Endothelial cell (in vitro differentiated cells): ENCODE results near the gene NTSR1. TPM values are rescaled to one million over a fixed set of nuclear protein-coding genes. Genes with fewer than 3 reads are reported as not detected.

ENCODE experiments used
- DNase-seq: peaks from one replicate; pipeline ENCODE4 v3.0.0; 2021; ENCODE audit warnings: low spot score
- H3K27ac Mint-ChIP-seq: one replicate; pipeline ENCODE4 v1.8.0; 2021; ENCODE audit warnings: mixed read lengths, inconsistent platforms; ENCODE audit not compliant: unreplicated experiment
- H3K27me3 Mint-ChIP-seq: one replicate; pipeline ENCODE4 v1.8.0; 2021; ENCODE audit warnings: mild to moderate bottlenecking, moderate library complexity, mixed read lengths, inconsistent platforms; ENCODE audit not compliant: unreplicated experiment
- H3K36me3 Mint-ChIP-seq: one replicate; pipeline ENCODE4 v1.8.0; 2021; ENCODE audit warnings: mild to moderate bottlenecking, low read depth, mixed read lengths, inconsistent platforms; ENCODE audit not compliant: unreplicated experiment
- H3K4me1 Mint-ChIP-seq: one replicate; pipeline ENCODE4 v1.8.0; 2021; ENCODE audit warnings: mild to moderate bottlenecking, mixed read lengths, inconsistent platforms; ENCODE audit not compliant: unreplicated experiment
- H3K4me3 Mint-ChIP-seq: one replicate; pipeline ENCODE4 v1.8.0; 2021; ENCODE audit warnings: mild to moderate bottlenecking, mixed read lengths, inconsistent platforms; ENCODE audit not compliant: unreplicated experiment
- H3K9me3 Mint-ChIP-seq: one replicate; pipeline ENCODE4 v1.8.0; 2021; ENCODE audit warnings: mixed read lengths, inconsistent platforms; ENCODE audit not compliant: unreplicated experiment
- total RNA-seq: library from RNA; stranded (reverse); fragmentation: NEBNext Ultra II Directional; extraction: Animal tissue kit (Norgen Biotek cat#: 25700); gene quantifications from one replicate; pipeline ENCODE4 v1.2.1, GENCODE V29; 2021; ENCODE audit not compliant: unreplicated experiment
- TF ChIP-seq, protein P1 (sequence below): fragments of 200-600 bp; sonication (generic); IDR thresholded peaks from one replicate; pipeline ENCODE4 v1.5.0; 2021; ENCODE audit warnings: antibody characterized with exemption; ENCODE audit not compliant: unreplicated experiment

The NTSR1 gene
- total RNA-seq, 1 donor from 2014 or later = not detected

DNA sequence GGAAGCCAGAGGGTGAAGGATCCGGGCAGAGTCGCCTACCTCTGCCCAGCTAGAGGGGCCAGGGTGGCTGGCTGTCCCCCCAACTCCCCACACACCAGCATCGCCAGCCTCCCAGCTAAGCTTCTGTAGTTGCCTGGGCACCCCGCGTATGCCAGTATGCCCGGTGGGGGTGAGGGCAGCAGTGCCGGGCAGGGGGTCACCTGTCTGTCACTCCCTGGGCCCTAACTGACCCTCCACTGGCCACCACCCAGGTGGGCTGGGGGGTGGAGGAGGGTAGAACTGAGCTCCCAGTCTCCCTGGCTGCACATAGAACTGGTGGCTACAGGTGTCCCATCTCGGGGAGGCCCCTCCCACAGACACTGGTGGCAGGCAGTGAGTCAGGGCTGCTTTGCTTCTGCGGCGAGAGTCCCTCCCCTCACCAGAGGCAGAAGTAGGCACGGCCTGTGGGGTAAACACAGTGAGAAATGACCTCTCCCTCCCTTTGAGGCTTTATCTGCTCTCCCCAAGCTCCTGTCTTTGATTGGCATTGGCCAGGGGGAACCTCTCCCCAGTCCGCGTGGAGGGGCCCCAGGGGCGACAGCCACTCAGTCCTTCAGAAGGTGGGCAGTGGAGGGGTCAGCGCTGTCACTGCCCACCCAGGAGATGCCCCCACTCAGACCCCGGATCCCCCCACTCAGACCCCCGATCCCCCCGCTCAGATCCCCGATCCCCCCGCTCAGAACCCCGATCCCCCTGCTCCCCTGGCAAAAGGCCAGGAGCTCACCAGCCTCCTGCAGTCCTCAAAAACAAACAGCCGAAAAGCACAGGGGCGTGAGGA is 2.5 kb downstream of the NTSR1 start:
- no peak overlapping the region for H3K27ac Mint-ChIP-seq
- TF ChIP-seq, protein P1, sequence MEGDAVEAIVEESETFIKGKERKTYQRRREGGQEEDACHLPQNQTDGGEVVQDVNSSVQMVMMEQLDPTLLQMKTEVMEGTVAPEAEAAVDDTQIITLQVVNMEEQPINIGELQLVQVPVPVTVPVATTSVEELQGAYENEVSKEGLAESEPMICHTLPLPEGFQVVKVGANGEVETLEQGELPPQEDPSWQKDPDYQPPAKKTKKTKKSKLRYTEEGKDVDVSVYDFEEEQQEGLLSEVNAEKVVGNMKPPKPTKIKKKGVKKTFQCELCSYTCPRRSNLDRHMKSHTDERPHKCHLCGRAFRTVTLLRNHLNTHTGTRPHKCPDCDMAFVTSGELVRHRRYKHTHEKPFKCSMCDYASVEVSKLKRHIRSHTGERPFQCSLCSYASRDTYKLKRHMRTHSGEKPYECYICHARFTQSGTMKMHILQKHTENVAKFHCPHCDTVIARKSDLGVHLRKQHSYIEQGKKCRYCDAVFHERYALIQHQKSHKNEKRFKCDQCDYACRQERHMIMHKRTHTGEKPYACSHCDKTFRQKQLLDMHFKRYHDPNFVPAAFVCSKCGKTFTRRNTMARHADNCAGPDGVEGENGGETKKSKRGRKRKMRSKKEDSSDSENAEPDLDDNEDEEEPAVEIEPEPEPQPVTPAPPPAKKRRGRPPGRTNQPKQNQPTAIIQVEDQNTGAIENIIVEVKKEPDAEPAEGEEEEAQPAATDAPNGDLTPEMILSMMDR = no peak
- H3K9me3 Mint-ChIP-seq = no peaks in the 10 kb centered on the region
- H3K4me1 Mint-ChIP-seq = no peaks in the 10 kb centered on the region
- peaks cover 3% of the 10 kb centered on the region for H3K36me3 Mint-ChIP-seq
- DNase-seq = no peak
- H3K4me3 Mint-ChIP-seq = no peak overlapping the region
- H3K27me3 Mint-ChIP-seq = peaks cover 17% of the 10 kb centered on the region

DNA sequence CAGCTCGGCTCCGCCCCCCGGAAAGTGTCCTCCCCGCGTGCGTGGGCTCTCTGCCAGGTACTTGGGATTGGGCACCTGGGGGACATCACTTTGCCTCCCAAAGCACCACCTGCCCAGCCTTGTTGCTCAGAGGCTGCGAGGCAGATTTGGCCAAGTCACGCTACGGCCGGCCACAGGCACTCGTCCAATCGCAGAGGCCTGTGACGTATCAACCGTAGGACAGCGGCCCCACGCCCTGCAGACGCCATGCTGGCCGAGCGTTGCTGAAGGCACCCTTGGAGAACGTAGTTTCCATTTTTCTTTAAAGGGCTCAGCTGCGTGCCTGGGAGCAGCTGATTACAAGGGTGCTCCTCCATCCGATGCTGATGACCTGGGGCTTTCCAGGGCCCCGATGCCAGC is 3.1 kb downstream of the NTSR1 start:
- Mint-ChIP-seq H3K9me3 (no peaks in the 10 kb centered on the region), H3K4me3 (no peak overlapping the region), H3K27ac (no peak overlapping the region), H3K27me3 (peaks cover 17% of the 10 kb centered on the region), H3K36me3 (peaks cover 3% of the 10 kb centered on the region), H3K4me1 (no peaks in the 10 kb centered on the region)
- TF ChIP-seq, protein P1 = no peak
- DNase-seq = no peak

DNA sequence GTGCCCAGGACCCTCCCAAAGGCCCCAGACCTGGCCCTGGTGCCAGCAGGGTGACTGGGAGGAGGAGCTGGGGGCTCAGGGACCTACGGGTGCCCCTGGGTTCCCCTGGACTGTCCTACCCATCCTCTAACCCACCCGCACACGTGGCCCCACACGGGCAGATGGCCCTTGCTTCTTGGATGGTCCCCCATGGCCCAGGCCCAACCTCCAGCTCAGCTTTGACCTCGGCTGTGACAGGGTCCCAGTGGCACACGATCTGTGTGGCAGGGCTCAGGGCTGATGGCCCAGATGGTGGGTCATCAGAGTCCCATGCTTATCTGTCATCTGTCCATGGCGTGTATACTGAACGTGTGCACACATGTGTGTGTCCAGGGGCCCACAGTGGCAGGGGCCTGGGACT is 4.0 kb downstream of the NTSR1 start:
- peaks cover 3% of the 10 kb centered on the region for H3K36me3 Mint-ChIP-seq
- no peak overlapping the region for H3K4me3 Mint-ChIP-seq
- H3K27ac Mint-ChIP-seq = no peak overlapping the region
- no peaks in the 10 kb centered on the region for H3K4me1 Mint-ChIP-seq
- H3K27me3 Mint-ChIP-seq = peaks cover 17% of the 10 kb centered on the region
- TF ChIP-seq, protein P1 = no peak
- no peaks in the 10 kb centered on the region for H3K9me3 Mint-ChIP-seq
- no peak for DNase-seq

DNA sequence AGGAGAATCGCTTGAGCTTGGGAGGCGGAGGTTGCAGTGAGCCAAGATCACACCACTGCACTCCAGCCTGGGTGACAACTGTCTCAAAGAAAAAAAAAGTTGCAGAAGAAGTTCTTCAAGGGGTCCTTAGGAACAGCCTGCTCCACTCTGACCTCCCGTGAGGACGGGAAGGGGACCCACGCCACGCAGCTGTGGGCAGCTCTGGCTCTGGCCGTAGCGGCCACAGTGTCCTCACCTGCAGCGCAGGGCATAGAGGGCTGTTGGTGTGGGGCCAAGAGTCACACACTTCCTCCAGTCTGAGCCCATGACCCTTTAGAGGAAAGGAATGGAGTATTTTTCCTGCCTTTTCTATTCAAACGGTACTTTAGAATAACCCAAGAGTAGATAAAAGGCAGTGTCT is 5.4 kb downstream of the NTSR1 start:
- Mint-ChIP-seq H3K9me3 (no peaks in the 10 kb centered on the region), H3K27me3 (peaks cover 13% of the 10 kb centered on the region), H3K4me1 (no peaks in the 10 kb centered on the region), H3K36me3 (peaks cover 3% of the 10 kb centered on the region), H3K27ac (no peak overlapping the region), H3K4me3 (peak overlapping the region; percentile 19)
- DNase-seq = no peak
- TF ChIP-seq, protein P1 = no peak

DNA sequence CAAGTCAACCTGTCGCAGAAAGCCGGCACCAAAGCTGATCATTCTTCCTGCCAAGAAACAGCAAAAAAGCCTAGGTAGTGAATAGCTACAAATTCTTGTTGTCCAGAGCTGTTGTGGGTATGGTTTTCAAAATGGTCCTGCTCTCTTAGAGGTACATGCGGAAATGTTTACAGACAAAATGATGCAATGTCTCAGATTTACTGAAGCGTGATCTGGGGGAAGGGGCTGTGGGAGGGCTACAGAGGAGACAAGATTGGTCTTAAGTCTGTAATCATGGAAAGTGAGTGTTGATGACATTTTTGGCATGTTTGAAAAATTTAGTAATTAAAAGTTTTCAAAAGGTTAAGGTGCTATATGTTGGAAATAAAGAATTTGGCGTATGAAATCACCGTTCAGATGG is 6.2 kb downstream of the NTSR1 start:
- Mint-ChIP-seq H3K36me3 (peaks cover 3% of the 10 kb centered on the region), H3K4me1 (no peaks in the 10 kb centered on the region), H3K4me3 (no peak overlapping the region), H3K27ac (no peak overlapping the region), H3K27me3 (peaks cover 15% of the 10 kb centered on the region), H3K9me3 (no peaks in the 10 kb centered on the region)
- no peak for DNase-seq
- TF ChIP-seq, protein P1 = no peak
